ENCODE results near the gene FOSB.

Gene FOSB

GRCh38 chr19:45464852-45465441 lies 2.8 kb upstream of the FOSB start:
- no peak overlapping the region for H3K27ac ChIP-seq (ENCODE audit: low read length, poor library complexity, severe bottlenecking)
- H3K4me1 ChIP-seq (ENCODE audit: control insufficient read depth, insufficient read depth, low read depth, low read length): peaks cover 20% of the 10 kb centered on the region
- no peak overlapping the region for H2BK15ac ChIP-seq (ENCODE audit: low read depth, poor library complexity, severe bottlenecking)
- no peak overlapping the region for H3K4ac ChIP-seq (ENCODE audit: low read depth in 1 of 2, low read length in 2 of 2)
- no peaks in the 10 kb centered on the region for H3K36me3 ChIP-seq (ENCODE audit: control insufficient read depth in 1 of 2, insufficient read depth in 2 of 2, low read depth in 1 of 2, low read length in 2 of 2)
- WGBS: 63% methylated on average over 7 of the region's 8 CpGs
- H3K23ac ChIP-seq (ENCODE audit: low read length in 2 of 2): no peak overlapping the region
- H2BK120ac ChIP-seq (ENCODE audit: low read depth, low read length): no peak overlapping the region
- no peak overlapping the region for H2BK5ac ChIP-seq (ENCODE audit: low read depth, low read length, poor library complexity, severe bottlenecking)
- no peak overlapping the region for H2AFZ ChIP-seq (ENCODE audit: low read depth, low read length)
- DNase-seq: peak; percentile 54
- H3K18ac ChIP-seq (ENCODE audit: low read depth in 1 of 2, low read length in 2 of 2): no peak overlapping the region
- no peak overlapping the region for H3K14ac ChIP-seq (ENCODE audit: low read length in 2 of 2)
- no peaks in the 10 kb centered on the region for H3K79me1 ChIP-seq (replicated peaks; ENCODE audit: low read length, poor library complexity, severe bottlenecking)
- H2BK12ac ChIP-seq (ENCODE audit: low read length in 2 of 2): no peak overlapping the region
- H3K4me2 ChIP-seq (ENCODE audit: low read length, poor library complexity, severe bottlenecking): no peak overlapping the region
- H4K91ac ChIP-seq (ENCODE audit: low read length): no peak overlapping the region
- no peaks in the 10 kb centered on the region for H3K9me3 ChIP-seq (ENCODE audit: control insufficient read depth, low read length)
- H2AK5ac ChIP-seq (ENCODE audit: low read length, severe bottlenecking): no peak overlapping the region
- no peak overlapping the region for H3K4me3 ChIP-seq (ENCODE audit: insufficient read depth in 1 of 2, low read depth in 1 of 2, low read length in 2 of 2)
- no peak overlapping the region for H4K8ac ChIP-seq (ENCODE audit: low read length)
- peaks cover 0 to 13% of the 10 kb centered on the region in 2 experiments for H3K27me3 ChIP-seq (ENCODE audit: control insufficient read depth in 1 of 2, insufficient read depth in 1 of 2, low read length in 2 of 2)
- peak overlapping the region; percentile 2 for H3K9ac ChIP-seq (ENCODE audit: low read length)

GRCh38 chr19:45467115-45467455 lies 711 bp upstream of the FOSB start:
- Histone ChIP-seq H3K14ac (ENCODE audit: low read length in 2 of 2) (no peak overlapping the region), H3K9ac (ENCODE audit: low read length) (peak overlapping the region; percentile 99), H4K91ac (ENCODE audit: low read length) (no peak overlapping the region), H3K18ac (ENCODE audit: low read depth in 1 of 2, low read length in 2 of 2) (peak overlapping the region in 1 of 2 experiments; percentile 60), H2AFZ (ENCODE audit: low read depth, low read length) (peak overlapping the region; percentile 30), H3K4me1 (ENCODE audit: control insufficient read depth, insufficient read depth, low read depth, low read length) (peaks cover 28% of the 10 kb centered on the region), H2BK15ac (ENCODE audit: low read depth, poor library complexity, severe bottlenecking) (no peak overlapping the region), H3K4me2 (ENCODE audit: low read length, poor library complexity, severe bottlenecking) (peak overlapping the region; percentile 100), H3K4ac (ENCODE audit: low read depth in 1 of 2, low read length in 2 of 2) (no peak overlapping the region), H3K36me3 (ENCODE audit: control insufficient read depth in 1 of 2, insufficient read depth in 2 of 2, low read depth in 1 of 2, low read length in 2 of 2) (peaks cover 0 to 3% of the 10 kb centered on the region in 2 experiments), H3K23ac (ENCODE audit: low read length in 2 of 2) (no peak overlapping the region), H3K9me3 (ENCODE audit: control insufficient read depth, low read length) (no peaks in the 10 kb centered on the region), H2AK5ac (ENCODE audit: low read length, severe bottlenecking) (no peak overlapping the region), H3K27me3 (ENCODE audit: control insufficient read depth in 1 of 2, insufficient read depth in 1 of 2, low read length in 2 of 2) (peaks cover 0 to 15% of the 10 kb centered on the region in 2 experiments), H2BK12ac (ENCODE audit: low read length in 2 of 2) (no peak overlapping the region), H3K27ac (ENCODE audit: low read length, poor library complexity, severe bottlenecking) (no peak overlapping the region), H2BK5ac (ENCODE audit: low read depth, low read length, poor library complexity, severe bottlenecking) (no peak overlapping the region), H3K4me3 (ENCODE audit: insufficient read depth in 1 of 2, low read depth in 1 of 2, low read length in 2 of 2) (peak overlapping the region; percentile 54 to 99), H3K79me1 (replicated peaks; ENCODE audit: low read length, poor library complexity, severe bottlenecking) (no peaks in the 10 kb centered on the region), H2BK120ac (ENCODE audit: low read depth, low read length) (no peak overlapping the region), H4K8ac (ENCODE audit: low read length) (peak overlapping the region; percentile 81)
- 3% methylated on average over 11 of the region's 11 CpGs for WGBS
- DNase-seq: peak; percentile 60

- Histone ChIP-seq H2AK5ac (ENCODE audit: low read length, severe bottlenecking) (no peak overlapping the region), H3K27ac (ENCODE audit: low read length, poor library complexity, severe bottlenecking) (no peak overlapping the region), H3K18ac (ENCODE audit: low read depth in 1 of 2, low read length in 2 of 2) (no peak overlapping the region), H3K9me3 (ENCODE audit: control insufficient read depth, low read length) (no peaks in the 10 kb centered on the region), H2BK5ac (ENCODE audit: low read depth, low read length, poor library complexity, severe bottlenecking) (no peak overlapping the region), H2BK12ac (ENCODE audit: low read length in 2 of 2) (no peak overlapping the region), H3K4me3 (ENCODE audit: insufficient read depth in 1 of 2, low read depth in 1 of 2, low read length in 2 of 2) (peak overlapping the region; percentile 54 to 99), H3K4me1 (ENCODE audit: control insufficient read depth, insufficient read depth, low read depth, low read length) (peaks cover 28% of the 10 kb centered on the region), H3K14ac (ENCODE audit: low read length in 2 of 2) (no peak overlapping the region), H3K4ac (ENCODE audit: low read depth in 1 of 2, low read length in 2 of 2) (no peak overlapping the region), H3K23ac (ENCODE audit: low read length in 2 of 2) (peak overlapping the region in 1 of 2 experiments; percentile 66), H3K36me3 (ENCODE audit: control insufficient read depth in 1 of 2, insufficient read depth in 2 of 2, low read depth in 1 of 2, low read length in 2 of 2) (peaks cover 2 to 11% of the 10 kb centered on the region in 2 experiments), H4K91ac (ENCODE audit: low read length) (no peak overlapping the region), H3K9ac (ENCODE audit: low read length) (peak overlapping the region; percentile 99), H4K8ac (ENCODE audit: low read length) (no peak overlapping the region), H3K27me3 (ENCODE audit: control insufficient read depth in 1 of 2, insufficient read depth in 1 of 2, low read length in 2 of 2) (peaks cover 0 to 23% of the 10 kb centered on the region in 2 experiments), H2AFZ (ENCODE audit: low read depth, low read length) (no peak overlapping the region), H3K4me2 (ENCODE audit: low read length, poor library complexity, severe bottlenecking) (peak overlapping the region; percentile 100), H3K79me1 (replicated peaks; ENCODE audit: low read length, poor library complexity, severe bottlenecking) (no peaks in the 10 kb centered on the region), H2BK120ac (ENCODE audit: low read depth, low read length) (no peak overlapping the region), H2BK15ac (ENCODE audit: low read depth, poor library complexity, severe bottlenecking) (no peak overlapping the region)
- DNase-seq: no peak
- WGBS: 2% methylated on average over 31 of the region's 31 CpGs
Measured at GRCh38 chr19:45468159-45468651, 409 bp downstream of the FOSB start.

- Histone ChIP-seq H3K9ac (ENCODE audit: low read length) (peak overlapping the region; percentile 99), H3K4ac (ENCODE audit: low read depth in 1 of 2, low read length in 2 of 2) (peak overlapping the region in 1 of 2 experiments; percentile 38), H3K27ac (ENCODE audit: low read length, poor library complexity, severe bottlenecking) (no peak overlapping the region), H2BK12ac (ENCODE audit: low read length in 2 of 2) (peak overlapping the region in 1 of 2 experiments; percentile 44), H3K4me2 (ENCODE audit: low read length, poor library complexity, severe bottlenecking) (peak overlapping the region; percentile 100), H3K18ac (ENCODE audit: low read depth in 1 of 2, low read length in 2 of 2) (peak overlapping the region; percentile 40), H3K36me3 (ENCODE audit: control insufficient read depth in 1 of 2, insufficient read depth in 2 of 2, low read depth in 1 of 2, low read length in 2 of 2) (peaks cover 2 to 11% of the 10 kb centered on the region in 2 experiments), H3K23ac (ENCODE audit: low read length in 2 of 2) (no peak overlapping the region), H3K79me1 (replicated peaks; ENCODE audit: low read length, poor library complexity, severe bottlenecking) (no peaks in the 10 kb centered on the region), H2BK5ac (ENCODE audit: low read depth, low read length, poor library complexity, severe bottlenecking) (no peak overlapping the region), H2BK120ac (ENCODE audit: low read depth, low read length) (no peak overlapping the region), H3K14ac (ENCODE audit: low read length in 2 of 2) (no peak overlapping the region), H4K91ac (ENCODE audit: low read length) (peak overlapping the region; percentile 28), H3K9me3 (ENCODE audit: control insufficient read depth, low read length) (no peaks in the 10 kb centered on the region), H2BK15ac (ENCODE audit: low read depth, poor library complexity, severe bottlenecking) (no peak overlapping the region), H2AK5ac (ENCODE audit: low read length, severe bottlenecking) (no peak overlapping the region), H3K27me3 (ENCODE audit: control insufficient read depth in 1 of 2, insufficient read depth in 1 of 2, low read length in 2 of 2) (peaks cover 0 to 27% of the 10 kb centered on the region in 2 experiments), H3K4me1 (ENCODE audit: control insufficient read depth, insufficient read depth, low read depth, low read length) (peaks cover 28% of the 10 kb centered on the region), H3K4me3 (ENCODE audit: insufficient read depth in 1 of 2, low read depth in 1 of 2, low read length in 2 of 2) (peak overlapping the region; percentile 54 to 99), H4K8ac (ENCODE audit: low read length) (peak overlapping the region; percentile 13), H2AFZ (ENCODE audit: low read depth, low read length) (peak overlapping the region; percentile 15)
- DNase-seq: no peak
- 0% methylated on average over 18 of the region's 19 CpGs for WGBS
Measured at GRCh38 chr19:45468803-45469131, 971 bp downstream of the FOSB start.

All from mesenchymal stem cell (in vitro differentiated cells and primary cell).